Measurements from ENCODE around the gene CLASRP.

CLASRP gene

DNA sequence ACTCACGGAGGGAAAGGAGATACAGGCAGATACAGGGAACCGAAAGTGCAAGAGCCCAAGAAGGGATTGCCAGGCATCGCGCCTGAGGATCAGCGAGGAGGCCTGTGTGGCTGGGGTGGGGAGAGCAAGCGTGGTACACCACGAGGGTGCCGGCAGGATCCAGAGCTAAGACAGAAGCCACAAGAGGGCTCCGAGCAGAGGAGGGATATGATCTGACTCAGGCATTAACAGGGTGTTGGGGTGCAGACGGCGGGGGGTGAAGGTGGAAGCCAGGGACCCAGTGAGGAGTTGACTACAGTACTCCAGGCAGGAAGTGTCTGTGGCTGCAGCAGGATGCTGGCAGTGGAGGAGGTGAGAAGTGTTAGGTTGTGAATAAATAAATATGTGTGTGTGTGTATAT is 48.7 kb downstream of the CLASRP start:
- no peak for DNase-seq

DNA sequence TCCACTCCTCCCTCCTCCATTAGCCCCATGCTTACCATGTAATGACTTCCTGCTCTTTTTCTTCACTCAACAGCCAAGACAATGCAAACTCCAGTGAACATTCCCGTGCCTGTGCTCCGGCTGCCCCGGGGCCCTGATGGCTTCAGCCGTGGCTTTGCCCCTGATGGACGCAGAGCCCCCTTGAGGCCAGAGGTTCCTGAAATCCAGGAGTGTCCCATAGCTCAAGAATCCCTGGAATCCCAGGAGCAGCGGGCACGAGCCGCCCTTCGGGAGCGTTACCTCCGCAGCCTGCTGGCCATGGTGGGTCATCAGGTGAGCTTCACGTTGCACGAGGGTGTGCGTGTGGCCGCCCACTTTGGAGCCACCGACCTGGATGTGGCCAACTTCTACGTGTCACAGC is 51.2 kb downstream of the CLASRP start:
- no peak for DNase-seq

DNA sequence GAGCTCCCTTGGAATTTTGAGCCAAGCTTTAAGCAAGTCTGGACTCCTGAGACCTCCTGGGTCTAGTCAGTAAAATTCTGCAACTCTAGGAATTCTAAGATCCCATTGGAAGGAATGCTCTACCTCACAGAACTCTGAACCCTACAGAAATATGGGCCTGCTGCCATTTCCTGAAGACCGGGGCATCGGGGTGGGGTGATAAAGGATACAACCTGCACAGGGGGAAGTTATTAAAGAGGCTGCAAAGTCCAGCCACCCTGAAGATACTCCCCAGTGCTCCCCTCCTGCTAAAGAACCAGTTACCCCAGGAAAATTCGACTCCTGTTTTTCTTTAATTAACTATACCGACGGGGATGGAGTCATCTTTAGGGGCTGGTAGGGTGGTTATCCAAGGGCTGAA is 51.8 kb downstream of the CLASRP start:
- no peak for DNase-seq

- peak; percentile 99 to 100 for DNase-seq
Observed at GRCh38 chr19:45091031-45091923, 52.4 kb downstream of the CLASRP start.

- DNase-seq, result peak; percentile 99
Observed at GRCh38 chr19:45092747-45093678, 54.2 kb downstream of the CLASRP start, which contains the start of gene PPP1R37. Gene PPP1R37, plus strand, starts transcription at chr19:45093179. Its CDS starts 147 bp downstream, at chr19:45093326.

DNA sequence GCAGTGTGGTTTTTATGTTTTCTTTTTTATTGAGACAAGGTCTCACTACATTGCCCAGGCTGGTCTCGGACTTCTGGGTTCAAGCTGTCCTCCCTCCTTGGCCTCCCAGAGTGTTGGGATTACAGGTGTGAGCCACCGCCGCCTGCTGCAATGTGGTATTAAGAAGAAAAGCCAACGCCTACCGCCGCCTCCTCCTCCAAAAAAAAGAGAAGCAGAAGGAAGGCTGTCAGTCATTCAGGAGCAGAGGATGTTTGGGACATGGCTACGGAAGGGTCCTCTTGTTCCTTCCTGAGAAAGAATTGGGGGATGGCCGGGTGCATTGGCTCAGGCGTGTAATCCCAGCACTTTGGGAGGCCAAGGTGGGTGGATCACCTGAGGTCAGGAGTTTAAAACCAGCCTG is 55.3 kb downstream of the CLASRP start:
- no peak for DNase-seq

DNA sequence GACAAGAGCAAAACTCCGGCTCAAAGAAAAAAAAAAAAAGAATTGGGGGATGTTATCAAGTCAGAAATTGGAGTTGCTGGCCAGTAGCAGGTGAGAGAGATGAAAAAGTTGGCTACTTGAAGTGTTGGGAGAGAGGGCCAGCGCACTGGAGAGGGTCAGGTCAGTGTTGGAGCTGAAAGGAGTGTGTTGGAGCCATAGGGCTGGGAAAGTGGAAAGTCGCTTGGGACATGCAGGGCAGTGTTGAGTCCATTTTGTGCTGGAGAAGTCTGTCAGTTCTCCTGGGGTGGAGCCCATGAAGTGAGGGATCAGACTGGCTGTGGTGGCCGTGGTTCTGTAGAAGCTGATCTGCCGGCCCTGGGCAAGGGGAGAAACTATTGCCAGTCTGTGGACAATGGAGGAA is 55.9 kb downstream of the CLASRP start:
- no peak for DNase-seq

GRCh38 chr19:45095496-45096413 is 56.9 kb downstream of the CLASRP start:
- DNase-seq, result no peak

DNA sequence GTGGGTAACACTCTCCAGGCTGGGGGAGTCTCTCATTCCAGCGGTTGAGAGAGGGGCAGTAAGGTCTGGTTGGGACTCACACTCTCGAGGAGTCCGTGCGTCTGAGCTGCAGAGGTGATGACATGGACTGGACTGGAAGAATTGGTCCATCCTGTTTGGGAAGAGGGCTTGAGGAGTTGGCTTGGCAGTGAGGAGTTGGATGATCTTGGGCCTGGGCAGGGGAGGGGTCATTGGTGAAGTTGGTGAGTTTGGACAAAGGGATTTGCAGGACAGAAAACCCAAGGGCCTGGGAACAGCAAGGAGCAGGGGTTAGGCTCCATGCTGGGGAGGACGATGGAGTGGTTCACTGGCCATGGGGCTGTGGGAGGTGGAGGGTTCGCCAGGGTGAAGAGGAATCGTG is 57.9 kb downstream of the CLASRP start:
- no peak for DNase-seq

GRCh38 chr19:45097450-45097775 is 58.6 kb downstream of the CLASRP start:
- no peak for DNase-seq

DNA sequence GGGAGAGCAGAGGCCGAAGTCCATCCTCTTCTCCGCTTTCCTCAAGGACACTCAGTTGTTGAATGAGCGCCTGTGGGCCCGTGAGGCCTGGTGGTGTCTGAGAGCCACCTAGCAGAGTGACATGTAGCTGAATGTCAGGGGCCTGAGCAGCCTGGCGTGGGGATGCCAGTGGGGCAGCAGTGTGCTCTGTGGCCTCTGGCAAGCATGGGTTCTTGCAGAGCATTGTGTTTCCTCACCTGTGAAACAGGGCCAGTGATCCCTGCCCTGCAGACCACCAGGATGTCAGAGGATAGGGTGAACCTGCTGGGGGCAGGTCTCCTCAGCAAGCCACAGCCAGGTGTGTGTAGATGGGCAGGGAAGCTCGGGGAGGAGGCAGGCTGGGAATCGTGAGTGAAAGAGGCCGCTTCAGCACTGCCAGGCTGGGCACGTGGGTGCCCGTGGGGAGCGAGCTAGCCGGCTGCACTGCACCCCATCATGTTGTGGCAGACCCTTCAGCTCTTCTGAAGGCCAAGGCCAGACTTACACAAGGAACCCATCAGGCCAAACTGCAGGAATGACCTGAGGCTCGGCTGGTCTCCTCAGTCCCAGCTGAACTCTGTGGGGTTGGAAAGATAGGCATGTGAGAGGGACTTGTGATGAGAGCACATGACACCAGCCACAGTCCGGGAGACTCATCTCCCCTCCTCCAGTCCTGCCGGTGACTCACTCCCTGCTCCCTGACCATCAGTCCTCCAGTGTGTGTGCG is 59.1 kb downstream of the CLASRP start:
- DNase-seq, result no peak

GRCh38 chr19:45098521-45099466 is 59.9 kb downstream of the CLASRP start:
- DNase-seq, result no peak

DNA sequence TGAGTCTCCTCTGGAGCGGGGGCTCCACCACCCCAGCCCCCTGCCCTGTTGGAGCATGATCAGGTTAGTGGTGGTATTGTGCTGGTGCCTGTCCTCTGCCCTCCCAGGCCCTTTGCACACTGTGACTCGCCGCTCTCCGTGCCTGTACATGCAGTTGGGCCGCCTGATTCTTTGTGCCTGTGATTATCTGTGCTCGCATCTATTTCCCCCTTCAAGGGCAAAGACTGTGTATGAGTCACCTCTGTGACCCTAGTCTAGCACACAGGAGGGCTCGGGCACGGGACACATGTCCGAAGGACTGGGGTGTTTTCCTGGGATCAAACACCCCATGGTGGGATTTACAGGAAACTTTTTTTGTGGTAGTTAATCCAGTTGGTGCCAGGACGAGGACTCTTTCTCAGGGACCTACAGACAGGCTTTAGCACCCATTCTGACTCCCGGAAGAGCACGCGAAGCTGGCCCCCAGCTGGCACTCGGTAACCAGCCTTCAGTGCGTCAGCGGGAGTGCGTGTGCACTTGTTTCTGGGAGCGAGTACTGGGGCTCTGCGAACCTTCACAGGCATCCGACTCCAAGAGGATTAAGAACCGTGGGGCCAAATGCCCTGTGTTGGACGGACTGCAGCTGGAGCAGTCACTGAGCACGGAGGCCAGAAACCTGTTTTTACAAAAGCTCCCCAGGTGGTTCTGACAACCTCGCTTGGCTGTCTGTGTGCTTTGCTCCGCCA is 60.8 kb downstream of the CLASRP start:
- DNase-seq, result no peak

DNA sequence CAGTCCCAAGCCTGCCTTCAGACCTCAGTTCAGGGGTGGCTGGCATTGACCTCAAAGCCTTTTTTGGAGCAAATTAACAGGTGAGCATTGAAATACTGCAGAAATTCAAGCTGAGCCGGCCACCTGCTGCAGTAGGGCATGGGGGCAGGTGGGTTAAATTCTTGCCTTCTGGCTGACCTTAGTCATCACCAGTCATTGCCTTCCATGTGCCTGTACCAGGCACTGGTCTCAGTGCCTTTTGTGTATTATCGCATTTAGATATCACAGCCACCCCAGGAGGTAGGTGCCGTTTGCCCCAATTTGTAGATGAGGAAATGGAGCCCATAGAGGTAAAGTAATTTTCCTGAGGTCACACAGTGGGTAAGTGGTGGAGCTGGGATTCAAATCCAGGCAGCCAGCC is 61.4 kb downstream of the CLASRP start:
- no peak for DNase-seq

GRCh38 chr19:45100846-45101252 is 62.0 kb downstream of the CLASRP start:
- no peak for DNase-seq

DNA sequence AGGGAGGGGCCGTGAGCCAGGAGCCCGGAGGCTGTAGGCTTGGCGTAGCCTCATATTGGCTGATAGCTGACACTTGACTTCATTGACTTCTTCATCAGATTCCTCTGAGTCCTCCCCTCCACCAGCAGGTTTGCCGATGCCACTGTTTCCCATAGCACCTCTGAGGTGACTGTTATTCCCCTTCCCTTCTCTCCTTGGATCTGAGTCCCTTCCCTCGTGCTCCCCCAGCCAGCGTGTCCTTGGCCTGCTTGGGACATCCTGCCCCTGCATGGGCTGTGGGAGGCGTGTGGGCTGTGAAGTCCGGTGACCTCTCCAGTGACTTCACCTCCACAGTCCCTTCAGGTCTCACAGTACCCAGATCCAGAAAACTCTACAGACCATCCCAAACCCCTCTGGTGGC is 63.0 kb downstream of the CLASRP start:
- no peak for DNase-seq

GRCh38 chr19:45102481-45102880 is 63.6 kb downstream of the CLASRP start:
- DNase-seq, result no peak

- DNase-seq, result no peak
Observed at GRCh38 chr19:45103156-45103507, 64.3 kb downstream of the CLASRP start.

GRCh38 chr19:45103508-45104319 is 64.9 kb downstream of the CLASRP start:
- no peak for DNase-seq
